Smooth muscle cell (in vitro differentiated cells): ENCODE results near the gene LSP1. TPM values are rescaled to one million over a fixed set of nuclear protein-coding genes. Genes with fewer than 3 reads are reported as not detected.
"Not testable (repeated sequence)": the region's sequence is repeated elsewhere in the genome, so short reads cannot be mapped to it uniquely, and the experiment has no call there.

Experiments used
- DNase-seq: peaks from one replicate; lab custom pipeline; 2025; ENCODE audit not compliant: unreplicated experiment; lab: John Stamatoyannopoulos, UW
- H2AFZ ChIP-seq: fragments of 200-600 bp; sonication (generic); 2 replicates; pipeline ENCODE4 v1.6.0; 2016; ENCODE audit warnings: antibody characterized with exemption, low read depth, mild to moderate bottlenecking
- H3F3A ChIP-seq: fragments of 200-600 bp; sonication (generic); 2 replicates; pipeline ENCODE4 v1.6.0; 2017; ENCODE audit warnings: antibody characterized with exemption, low read depth
- H3K27ac ChIP-seq: fragments of 200-600 bp; sonication (generic); 2 replicates; pipeline ENCODE4 v1.5.1; 2016; ENCODE audit warnings: low read depth, mild to moderate bottlenecking
- H3K27me3 ChIP-seq: fragments of 200-600 bp; sonication (generic); 2 replicates; pipeline ENCODE4 v1.6.1; 2016; ENCODE audit warnings: low read depth, mild to moderate bottlenecking
- H3K36me3 ChIP-seq: fragments of 200-600 bp; sonication (generic); 2 replicates; pipeline ENCODE4 v1.5.1; 2016; ENCODE audit warnings: low read depth
- H3K4me1 ChIP-seq: fragments of 200-600 bp; sonication (generic); 2 replicates; pipeline ENCODE4 v1.5.1; 2016; ENCODE audit warnings: low read depth
- H3K4me2 ChIP-seq: fragments of 200-600 bp; sonication (generic); 2 replicates; pipeline ENCODE4 v1.6.0; 2016; ENCODE audit warnings: mild to moderate bottlenecking
- H3K4me3 ChIP-seq: fragments of 200-600 bp; sonication (generic); 2 replicates; pipeline ENCODE4 v1.5.1; 2016; ENCODE audit warnings: mild to moderate bottlenecking
- H3K79me2 ChIP-seq: fragments of 200-600 bp; sonication (generic); 2 replicates; pipeline ENCODE4 v1.6.0; 2016; ENCODE audit warnings: low read depth, mild to moderate bottlenecking
- H3K9ac ChIP-seq: fragments of 200-600 bp; sonication (generic); 2 replicates; pipeline ENCODE4 v1.6.0; 2016; ENCODE audit warnings: low read depth
- H3K9me3 ChIP-seq: fragments of 200-600 bp; sonication (generic); replicated peaks from 2 replicates; pipeline ENCODE4 v1.5.1; 2016; ENCODE audit warnings: low read depth
- H4K20me1 ChIP-seq: fragments of 200-600 bp; sonication (generic); 2 replicates; pipeline ENCODE4 v1.6.0; 2016; ENCODE audit warnings: low read depth
- CTCF ChIP-seq: fragments of 200-600 bp; sonication (generic); IDR thresholded peaks from 2 replicates; pipeline ENCODE4 v1.5.1; 2017; ENCODE audit warnings: borderline replicate concordance, mild to moderate bottlenecking, antibody characterized with exemption; ENCODE audit not compliant: insufficient read depth, poor library complexity, severe bottlenecking
- WGBS: methylation state at CpG from one replicate; pipeline ENCODE4 v1.1.7; 2016; ENCODE audit warnings: low lambda C conversion rate; 5-methylcytosine and 5-hydroxymethylcytosine counted together
- polyA plus RNA-seq: library from polyadenylated mRNA; unstranded; fragments of >200 nt; fragmentation: Nextera tagmentation; extraction: Ambion mirVana; gene quantifications from 2 replicates; pipeline ENCODE4 v1.2.1, GENCODE V29; 2016
- total RNA-seq: library from RNA; depleted of rRNA; stranded (reverse); fragments of >200 nt; gene quantifications from 2 replicates; pipeline ENCODE4 v1.2.3, GENCODE V29; 2014

LSP1 gene
- total and polyA plus RNA-seq, 2 experiments from 2014 or later: 2.1 to 13.7 TPM

DNA sequence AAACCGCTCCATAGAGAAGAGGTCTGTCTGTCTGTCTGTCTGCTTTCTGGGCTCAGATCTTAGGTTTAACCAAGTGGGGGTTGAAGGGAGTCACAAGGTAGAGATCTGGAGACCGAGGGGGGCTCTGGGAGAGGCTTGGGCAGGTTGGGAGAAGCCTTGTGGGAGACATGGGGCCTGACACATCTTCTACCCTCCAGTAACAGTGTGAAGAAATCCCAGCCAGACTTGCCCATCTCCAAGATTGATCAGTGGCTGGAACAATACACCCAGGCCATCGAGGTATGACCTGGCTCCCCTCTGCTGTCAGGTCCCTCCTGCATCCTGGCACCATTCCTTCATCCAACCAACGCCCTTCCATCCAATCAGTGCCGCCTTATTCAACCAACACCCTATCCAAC is 31.4 kb downstream of the LSP1 start:
- Histone ChIP-seq H3K9ac (no peak overlapping the region), H3K27me3 (no peaks in the 10 kb centered on the region), H2AFZ (no peak overlapping the region), H3K4me3 (no peak overlapping the region), H3K4me1 (no peaks in the 10 kb centered on the region), H4K20me1 (no peaks in the 10 kb centered on the region), H3K36me3 (no peaks in the 10 kb centered on the region), H3K4me2 (no peak overlapping the region), H3K27ac (no peak overlapping the region), H3F3A (no peaks in the 10 kb centered on the region), H3K79me2 (no peaks in the 10 kb centered on the region), H3K9me3 (no peaks in the 10 kb centered on the region)
- no peak for TF ChIP-seq CTCF
- WGBS: 86% methylated on average over 5 of the region's 5 CpGs
- DNase-seq: no peak

DNA sequence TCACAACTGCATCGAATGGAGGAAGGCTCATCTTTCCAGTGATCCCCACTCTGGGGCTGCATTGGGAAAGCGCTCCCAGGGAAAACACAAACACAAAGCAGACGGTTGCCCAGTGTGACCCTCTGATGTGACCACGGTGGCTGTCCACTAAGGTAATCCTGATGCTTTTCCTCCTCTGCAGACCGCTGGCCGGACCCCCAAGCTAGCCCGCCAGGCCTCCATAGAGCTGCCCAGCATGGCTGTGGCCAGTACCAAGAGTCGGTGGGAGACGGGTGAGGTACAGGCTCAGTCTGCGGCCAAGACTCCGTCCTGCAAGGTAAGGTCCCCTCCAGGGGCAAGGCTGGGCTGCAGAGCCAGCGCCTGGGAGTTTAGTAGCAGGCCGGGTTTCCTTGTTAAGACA is 33.7 kb downstream of the LSP1 start:
- not testable (repeated sequence) for H4K20me1 ChIP-seq, H3K9me3 ChIP-seq, H3K36me3 ChIP-seq, H2AFZ ChIP-seq, H3F3A ChIP-seq, H3K27me3 ChIP-seq, H3K4me1 ChIP-seq, DNase-seq, H3K4me3 ChIP-seq, H3K4me2 ChIP-seq, H3K27ac ChIP-seq, H3K79me2 ChIP-seq, H3K9ac ChIP-seq
- WGBS: 90% methylated on average over 13 of the region's 13 CpGs

DNA sequence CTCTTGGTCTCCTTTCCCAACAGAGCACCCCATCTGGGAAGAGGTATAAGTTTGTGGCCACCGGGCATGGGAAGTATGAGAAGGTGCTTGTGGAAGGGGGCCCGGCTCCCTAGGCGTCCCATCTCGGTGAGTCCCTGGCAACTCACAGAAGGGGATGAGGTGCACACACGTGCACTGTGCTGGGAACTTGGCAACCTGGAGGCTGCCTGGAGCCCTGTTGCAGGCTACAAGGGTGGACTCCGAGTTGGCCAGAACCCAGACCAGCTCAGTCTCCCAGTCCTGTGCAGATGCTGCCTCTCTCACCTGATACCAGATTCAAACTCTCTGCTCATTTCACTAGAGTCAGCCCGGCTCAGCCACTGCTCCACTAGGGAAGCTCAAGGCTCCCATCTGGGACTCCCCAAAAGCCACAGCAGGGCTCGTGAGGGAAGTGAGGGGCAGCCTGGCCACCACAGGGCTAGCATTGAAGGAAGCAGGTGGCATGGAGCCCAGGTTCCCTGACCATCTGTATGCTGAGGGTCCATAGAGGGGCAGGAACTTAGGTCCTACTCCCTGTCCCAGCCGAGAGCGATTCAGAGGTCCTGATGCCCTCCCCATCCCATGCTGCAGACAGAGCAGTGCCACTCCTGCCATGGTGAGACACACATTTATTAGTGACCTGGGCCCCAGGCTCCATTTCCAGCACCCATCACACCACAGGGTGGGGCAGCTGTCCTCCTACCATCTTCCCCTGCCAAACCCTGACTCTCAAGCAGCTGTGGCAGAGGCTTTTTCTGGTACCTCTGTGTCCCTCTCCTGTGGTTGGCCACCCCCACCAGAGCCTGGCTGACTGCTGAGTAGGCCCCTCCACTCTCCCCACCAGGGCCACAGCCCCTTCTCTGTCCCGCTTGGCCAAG is 34.8 kb downstream of the LSP1 start:
- no peak overlapping the region for H3K4me2 ChIP-seq
- no peaks in the 10 kb centered on the region for H3K4me1 ChIP-seq
- no peaks in the 10 kb centered on the region for H3F3A ChIP-seq
- no peaks in the 10 kb centered on the region for H3K79me2 ChIP-seq
- no peaks in the 10 kb centered on the region for H3K27me3 ChIP-seq
- H4K20me1 ChIP-seq: no peaks in the 10 kb centered on the region
- no peak overlapping the region for H3K27ac ChIP-seq
- no peaks in the 10 kb centered on the region for H3K36me3 ChIP-seq
- H3K9ac ChIP-seq: no peak overlapping the region
- TF ChIP-seq CTCF: no peak
- H2AFZ ChIP-seq: no peak overlapping the region
- DNase-seq: no peak
- 87% methylated on average over 11 of the region's 11 CpGs for WGBS
- no peak overlapping the region for H3K4me3 ChIP-seq
- no peaks in the 10 kb centered on the region for H3K9me3 ChIP-seq

- Histone ChIP-seq H3K27ac (no peak overlapping the region), H3K4me3 (no peak overlapping the region), H3K9me3 (no peaks in the 10 kb centered on the region), H3K79me2 (no peaks in the 10 kb centered on the region), H3K36me3 (no peaks in the 10 kb centered on the region), H3K4me1 (no peaks in the 10 kb centered on the region), H3K9ac (no peak overlapping the region), H3F3A (no peaks in the 10 kb centered on the region), H3K4me2 (no peak overlapping the region), H4K20me1 (no peaks in the 10 kb centered on the region), H3K27me3 (no peaks in the 10 kb centered on the region), H2AFZ (no peak overlapping the region)
- no peak for TF ChIP-seq CTCF
- 89% methylated on average over 9 of the region's 9 CpGs for WGBS
- DNase-seq: no peak
Measured at GRCh38 chr11:1888347-1888753, 35.5 kb downstream of the LSP1 start.
